ENCODE data around the gene CALD1. TPM values are rescaled to one million over a fixed set of nuclear protein-coding genes. Genes with fewer than 3 reads are reported as not detected.

The CALD1 gene
- total and polyA plus RNA-seq, 5 experiments from 2014 or later = not detected

GRCh38 chr7:134985894-134986362 is 206.5 kb downstream of the CALD1 start:
- POLR2A ChIA-PET = interaction anchor here (0.7 to 5.0 kb wide), 15 partner anchors 10 to 340 kb away, joined by 3 to 84 read pairs (median 6); partner anchors contain the start of genes BPGM, CYREN, TMEM140 and WDR91
- peak; percentile 66 to 75 for ATAC-seq
- peaks cover 0 to 14% (median 6%) of the 10 kb centered on the region in 3 donors for H3K36me3 Mint-ChIP-seq
- DNase-seq = no peak
- peaks cover 20 to 48% (median 44%) of the 10 kb centered on the region in 4 donors for H3K4me1 Mint-ChIP-seq
- no peaks in the 10 kb centered on the region for H3K27me3 Mint-ChIP-seq
- H3K27ac Mint-ChIP-seq = peak overlapping the region; percentile 95 to 100 (median 100)
- H3K9me3 Mint-ChIP-seq = peaks cover 0 to 1% (median 0%) of the 10 kb centered on the region in 9 donors
- peak overlapping the region; percentile 93 to 100 (median 98) for H3K4me3 Mint-ChIP-seq

- POLR2A ChIA-PET = interaction anchor here (0.7 to 5.0 kb wide), 15 partner anchors 10 to 340 kb away, joined by 3 to 84 read pairs (median 6); partner anchors contain the start of genes BPGM, CYREN, TMEM140 and WDR91
- Mint-ChIP-seq H3K27ac (peak within 1 kb of the TSS; percentile 95 to 100 (median 100)), H3K4me3 (peak within 1 kb of the TSS; percentile 93 to 100 (median 98)), H3K4me1 (peaks cover 26 to 55% (median 51%) of the 10 kb centered on the region in 4 donors), H3K27me3 (no peaks in the 10 kb centered on the region), H3K36me3 (peaks cover 0 to 17% (median 6%) of the 10 kb centered on the region in 3 donors), H3K9me3 (peaks cover 0 to 1% (median 0%) of the 10 kb centered on the region in 9 donors)
- peak; percentile 88 to 90 for ATAC-seq
- DNase-seq = peak; percentile 74 to 97 (median 90)
These were observed 207.2 kb downstream of the CALD1 start, which contains the start of gene AGBL3 for GRCh38 chr7:134986363-134987251. AGBL3 (plus strand) TSS chr7:134986508; CDS start chr7:134987934, 1,426 bp downstream.

- peaks cover 34 to 70% (median 64%) of the 10 kb centered on the region in 4 donors for H3K4me1 Mint-ChIP-seq
- H3K4me3 Mint-ChIP-seq = peak overlapping the region; percentile 58 to 100 (median 76)
- peaks cover 0 to 17% (median 6%) of the 10 kb centered on the region in 3 donors for H3K36me3 Mint-ChIP-seq
- H3K27ac Mint-ChIP-seq = peak overlapping the region in 9 of 10 donors; percentile 42 to 100 (median 75)
- DNase-seq (no peak), ATAC-seq (no peak)
- POLR2A ChIA-PET = interaction anchor here (1.0 to 5.0 kb wide), 5 partner anchors 154 to 342 kb away, joined by 3 to 84 read pairs (median 18); partner anchors contain the start of genes BPGM, CYREN and TMEM140
- no peaks in the 10 kb centered on the region for H3K27me3 Mint-ChIP-seq
- no peaks in the 10 kb centered on the region for H3K9me3 Mint-ChIP-seq
These were observed 208.7 kb downstream of the CALD1 start for GRCh38 chr7:134988161-134988560.

GRCh38 chr7:134991469-134992339 is 212.3 kb downstream of the CALD1 start:
- no peaks in the 10 kb centered on the region for H3K27me3 Mint-ChIP-seq
- DNase-seq = no peak
- POLR2A ChIA-PET = interaction anchor here (0.6 to 7.4 kb wide), 7 partner anchors 102 to 345 kb away, joined by 3 to 71 read pairs (median 4); partner anchors contain the start of genes BPGM, CYREN, TMEM140 and WDR91

GRCh38 chr7:134992626-134993179 is 213.3 kb downstream of the CALD1 start:
- Mint-ChIP-seq H3K27ac (peak overlapping the region; percentile 91 to 99 (median 98)), H3K27me3 (no peaks in the 10 kb centered on the region), H3K4me1 (peaks cover 41 to 93% (median 84%) of the 10 kb centered on the region in 4 donors), H3K36me3 (peaks cover 0 to 23% (median 10%) of the 10 kb centered on the region in 3 donors), H3K4me3 (peak overlapping the region; percentile 41 to 80 (median 76)), H3K9me3 (no peaks in the 10 kb centered on the region)
- ATAC-seq (peak; percentile 52 to 54), DNase-seq (peak in 7 of 10 donors; percentile 31 to 68 (median 50))
- POLR2A ChIA-PET = interaction anchor here (0.7 to 7.4 kb wide), 5 partner anchors 22 to 346 kb away, joined by 3 to 71 read pairs (median 4); partner anchors contain the start of genes BPGM, CYREN, TMEM140 and WDR91

More at GRCh38 chr7:134991469-134992339, 212.3 kb downstream of the CALD1 start:
- Mint-ChIP-seq H3K27ac (peak overlapping the region; percentile 91 to 99 (median 98)), H3K4me3 (peak overlapping the region in 8 of 10 donors; percentile 20 to 80 (median 72)), H3K36me3 (peaks cover 0 to 23% (median 10%) of the 10 kb centered on the region in 3 donors), H3K9me3 (no peaks in the 10 kb centered on the region), H3K4me1 (peaks cover 40 to 84% (median 79%) of the 10 kb centered on the region in 4 donors)
- ATAC-seq = no peak

- peak overlapping the region in 8 of 10 donors; percentile 16 to 88 (median 72) for H3K4me3 Mint-ChIP-seq
- peaks cover 0 to 20% (median 13%) of the 10 kb centered on the region in 3 donors for H3K36me3 Mint-ChIP-seq
- peaks cover 44 to 98% (median 91%) of the 10 kb centered on the region in 4 donors for H3K4me1 Mint-ChIP-seq
- DNase-seq = no peak
- ATAC-seq = no peak
- no peaks in the 10 kb centered on the region for H3K9me3 Mint-ChIP-seq
- H3K27ac Mint-ChIP-seq = peak overlapping the region; percentile 92 to 99 (median 98)
- POLR2A ChIA-PET = interaction anchor here (1.8 to 7.4 kb wide), 2 partner anchors 153 to 348 kb away, joined by 6 to 71 read pairs; partner anchors contain the start of genes BPGM and TMEM140
- no peaks in the 10 kb centered on the region for H3K27me3 Mint-ChIP-seq
These were observed 214.5 kb downstream of the CALD1 start for GRCh38 chr7:134993877-134994456.

GRCh38 chr7:134995239-134996096 is 216.0 kb downstream of the CALD1 start:
- H3K4me1 Mint-ChIP-seq = peaks cover 41 to 91% (median 83%) of the 10 kb centered on the region in 4 donors
- ATAC-seq (peak; percentile 69 to 82), DNase-seq (peak in 9 of 10 donors; percentile 13 to 89 (median 79))
- H3K36me3 Mint-ChIP-seq = peaks cover 0 to 14% (median 12%) of the 10 kb centered on the region in 3 donors
- H3K4me3 Mint-ChIP-seq = peak overlapping the region; percentile 64 to 89 (median 82)
- peak overlapping the region; percentile 92 to 99 (median 98) for H3K27ac Mint-ChIP-seq
- H3K27me3 Mint-ChIP-seq = no peaks in the 10 kb centered on the region
- POLR2A ChIA-PET = interaction anchor here (0.9 to 7.4 kb wide), 8 partner anchors 10 to 349 kb away, joined by 3 to 71 read pairs (median 10); partner anchors contain the start of genes AGBL3, BPGM, CYREN and TMEM140
- no peaks in the 10 kb centered on the region for H3K9me3 Mint-ChIP-seq

GRCh38 chr7:134996097-134996550 is 216.7 kb downstream of the CALD1 start:
- peak overlapping the region; percentile 64 to 89 (median 82) for H3K4me3 Mint-ChIP-seq
- H3K9me3 Mint-ChIP-seq = peaks cover 0 to under 1% (median 0%) of the 10 kb centered on the region in 9 donors
- peak in 6 of 10 donors; percentile 22 to 69 (median 48) for DNase-seq
- peak overlapping the region; percentile 92 to 99 (median 98) for H3K27ac Mint-ChIP-seq
- peaks cover 36 to 86% (median 77%) of the 10 kb centered on the region in 4 donors for H3K4me1 Mint-ChIP-seq
- ATAC-seq = peak; percentile 54 to 55
- POLR2A ChIA-PET = interaction anchor here (1.6 to 7.4 kb wide), 6 partner anchors 9 to 175 kb away, joined by 5 to 71 read pairs (median 16); partner anchors contain the start of genes AGBL3, CYREN and TMEM140
- H3K36me3 Mint-ChIP-seq = peaks cover 0 to 14% (median 8%) of the 10 kb centered on the region in 3 donors
- no peaks in the 10 kb centered on the region for H3K27me3 Mint-ChIP-seq

GRCh38 chr7:134997214-134997885 is 217.9 kb downstream of the CALD1 start:
- H3K27me3 Mint-ChIP-seq = no peaks in the 10 kb centered on the region
- peaks cover 4 to 21% (median 6%) of the 10 kb centered on the region in 3 donors for H3K36me3 Mint-ChIP-seq
- POLR2A ChIA-PET = interaction anchor here (1.9 to 7.4 kb wide), 3 partner anchors 12 to 171 kb away, joined by 8 to 71 read pairs (median 53); partner anchors contain the start of genes AGBL3 and TMEM140
- H3K27ac Mint-ChIP-seq = peak overlapping the region; percentile 92 to 99 (median 98)
- peaks cover 28 to 77% (median 65%) of the 10 kb centered on the region in 4 donors for H3K4me1 Mint-ChIP-seq
- peak overlapping the region in 6 of 10 donors; percentile 12 to 86 (median 36) for H3K4me3 Mint-ChIP-seq
- DNase-seq (no peak), ATAC-seq (no peak)
- peaks cover 0 to 9% (median 0%) of the 10 kb centered on the region in 9 donors for H3K9me3 Mint-ChIP-seq
